Heart left ventricle (tissue), 16 donors: ENCODE measurements around the gene TMPRSS4. TPM values are rescaled to one million over a fixed set of nuclear protein-coding genes. Genes with fewer than 3 reads are reported as not detected.

ENCODE experiments used
- ATAC-seq, 4 donors: fragments of 200-7000 bp; cut with Tn5 transposase; one replicate each; pipeline ENCODE4 v1.9.1; 2020 to 2022; ENCODE audit warnings: moderate library complexity in 4 of 4, mild to moderate bottlenecking in 3 of 4, moderate number of reproducible peaks in 1 of 4
- DNase-seq, 5 donors: peaks; one replicate each; pipeline ENCODE4 v3.0.0-alpha.2; 2020
- H3K27ac ChIP-seq, 12 donors: fragments of 200-600 bp; sonication (generic) in 4 of 12; one replicate each; pipeline versions ENCODE4 v1.5.0 to v1.8.0; 2016 to 2022; ENCODE audit warnings: mild to moderate bottlenecking in 2 of 12
- H3K27me3 ChIP-seq, 9 donors: fragments of 200-600 bp; sonication (generic) in 2 of 9; one replicate each; pipeline versions ENCODE4 v1.5.1 to v1.8.0; 2016 to 2022; ENCODE audit warnings: mild to moderate bottlenecking in 3 of 9
- H3K36me3 ChIP-seq, 9 donors: fragments of 200-600 bp; sonication (generic) in 2 of 9; one replicate each; pipeline versions ENCODE4 v1.5.0 to v1.8.0; 2018 to 2022; ENCODE audit warnings: mild to moderate bottlenecking in 2 of 9
- H3K4me1 ChIP-seq, 12 donors: fragments of 200-600 bp; sonication (generic) in 4 of 12; one replicate each; pipeline versions ENCODE4 v1.5.0 to v1.8.0; 2016 to 2022; ENCODE audit warnings: mild to moderate bottlenecking in 3 of 12
- H3K4me3 ChIP-seq, 12 donors: fragments of 200-600 bp; sonication (generic) in 4 of 12; one replicate each; pipeline versions ENCODE4 v1.5.0 to v1.8.0; 2017 to 2022; ENCODE audit warnings: mild to moderate bottlenecking in 9 of 12, moderate library complexity in 4 of 12
- H3K9me3 ChIP-seq, 12 donors: fragments of 200-600 bp; sonication (generic) in 4 of 12; one replicate each; pipeline versions ENCODE4 v1.5.0 to v1.8.0; 2016 to 2022; ENCODE audit warnings: mild to moderate bottlenecking in 1 of 12
- CTCF ChIP-seq, 12 donors: fragments of 200-600 bp; sonication (generic) in 4 of 12; IDR thresholded peaks; one replicate each; pipeline versions ENCODE4 v1.5.0 to v1.8.0; 2018 to 2022; ENCODE audit warnings: antibody characterized with exemption in 12 of 12, mild to moderate bottlenecking in 5 of 12
- POLR2A ChIP-seq, 2 donors: fragments of 450-650 bp; IDR thresholded peaks; one replicate each; pipeline ENCODE4 v1.6.1; 2017; ENCODE audit warnings: antibody characterized with exemption in 2 of 2, mild to moderate bottlenecking in 2 of 2, moderate library complexity in 2 of 2
- whole genome bisulfite sequencing, 4 donors: extraction: QIAGEN DNeasy Blood & Tissue Kit in 2 of 4; methylation state at CpG; one replicate each; pipeline versions ENCODE4 v1.1.5 to v1.1.7; 2013 to 2018; 5-methylcytosine and 5-hydroxymethylcytosine counted together
- intact Hi-C, 10 donors: fragments of 100-400 bp; cut with DNase I; formaldehyde crosslinking; loops; one replicate each; pipeline versions ENCODE4 v1.11.1 to v1.14.2; 2022
- polyA plus RNA-seq, 2 donors: library from polyadenylated mRNA; stranded (reverse); fragments of 200-250 nt; gene quantifications; one replicate each; pipeline ENCODE4 v1.2.3, GENCODE V29; 2013
- total RNA-seq, 9 donors: library from RNA; depleted of rRNA in 2 of 9; stranded (reverse); fragments of >200 nt in 2 of 9; fragmentation: NEBNext Ultra II Directional in 3 of 9; extraction: Animal tissue kit (Norgen Biotek cat#: 25700) in 3 of 9; gene quantifications; one replicate each; pipeline versions ENCODE4 v1.1.0 to v1.2.4, GENCODE V29; 2016 to 2023
- donor health status: ischemic (EF 13 %, LVEDD 7.1; RV severe dilation, severe dysfunction).
- donor health status: healthy with polysubstance abuse.
- donor health status: DM: no; HTN: yes; CAD: no.
- donor health status: DM: no; HTN: no; CAD: no.
- donor health status: ischemic (EF 25% LVEDD 6.9; RV normal size, moderate dysfunction).
- donor health status: ischemic (EF 25% LVEDD 5.7; RV mildly dilated, moderate dysfunction).
- donor health status: healthy.
- donor health status: DM: yes; HTN: yes; CAD: no.
- donor health status: ischemic (EF 35%, LVEDD 5.7; RV mildly dilated, moderate dysfunction).
- donor health status: nonischemic (EF 11% LVEDD 7.7; RV severe dilation, severe dysfunction).
- donor health status: DM: yes; HTN: yes; CAD: no.
- donor health status: PGD.
- donor health status: ischemic (EF 29% LVEDD 5.4; RV normal size, mild dysfunction).
- donor health status: nonischemic (EF 23%, LVEDD 6.1; RV moderate dilation, normal function).

Gene TMPRSS4
- total and polyA plus RNA-seq, 11 donors = 0.13 to 0.39 (median 0.29) TPM; not detected in 7

- intact Hi-C loops = no loop called here
- ATAC-seq = peak in 3 of 4 donors; percentile 33 to 46 (median 41)
- TF ChIP-seq POLR2A (IDR thresholded peaks at IDR 0.05) = no peak
- TF ChIP-seq CTCF (IDR thresholded peaks at IDR 0.05) = no peak
Observed at GRCh38 chr11:118128721-118129470, 52.0 kb downstream of the TMPRSS4 start.

GRCh38 chr11:118129471-118130172 is 52.7 kb downstream of the TMPRSS4 start:
- intact Hi-C loops = no loop called here
- H3K4me3 ChIP-seq = no peak overlapping the region
- TF ChIP-seq CTCF (IDR thresholded peaks at IDR 0.05) (no peak), POLR2A (IDR thresholded peaks at IDR 0.05) (no peak)
- DNase-seq (no peak), ATAC-seq (peak in 3 of 4 donors; percentile 34 to 50 (median 46))
- no peaks in the 10 kb centered on the region for H3K36me3 ChIP-seq
- H3K27ac ChIP-seq = no peak overlapping the region
- H3K27me3 ChIP-seq = no peaks in the 10 kb centered on the region
- H3K4me1 ChIP-seq = peaks cover 0 to 29% (median 0%) of the 10 kb centered on the region in 12 donors
- no peaks in the 10 kb centered on the region for H3K9me3 ChIP-seq
- 63 to 74% (median 68%) methylated on average over 6 of the region's 6 CpGs for WGBS, 4 donors

More at GRCh38 chr11:118128721-118129470, 52.0 kb downstream of the TMPRSS4 start:
- Histone ChIP-seq H3K36me3 (no peaks in the 10 kb centered on the region), H3K27me3 (no peaks in the 10 kb centered on the region), H3K27ac (peak overlapping the region in 1 of 12 donors; percentile 22), H3K4me1 (peaks cover 0 to 29% (median 0%) of the 10 kb centered on the region in 12 donors), H3K4me3 (no peak overlapping the region), H3K9me3 (no peaks in the 10 kb centered on the region)
- DNase-seq = no peak
- 58 to 67% (median 64%) methylated on average over 11 of the region's 11 CpGs for WGBS, 4 donors

- intact Hi-C loops = no loop called here
- ATAC-seq = no peak
- Histone ChIP-seq H3K9me3 (no peaks in the 10 kb centered on the region), H3K27me3 (no peaks in the 10 kb centered on the region), H3K4me1 (peaks cover 0 to 29% (median 0%) of the 10 kb centered on the region in 12 donors), H3K27ac (no peak overlapping the region), H3K4me3 (no peak overlapping the region), H3K36me3 (peaks cover 0 to 3% (median 0%) of the 10 kb centered on the region in 9 donors)
- TF ChIP-seq CTCF (IDR thresholded peaks at IDR 0.05) (no peak), POLR2A (IDR thresholded peaks at IDR 0.05) (no peak)
- WGBS, 4 donors = 82 to 85% (median 84%) methylated on average over 15 of the region's 15 CpGs
- no peak for DNase-seq
Observed at GRCh38 chr11:118132385-118133151, 55.7 kb downstream of the TMPRSS4 start.
